Tibial nerve (tissue), 4 donors: ENCODE measurements around the gene CEP57.

Source experiments
- CTCF ChIP-seq, 5 experiments: fragments of 200-600 bp in 3 of 5; fragments of 450-650 bp in 2 of 5; sonication (generic) in 3 of 5; IDR thresholded peaks; one replicate each; pipeline ENCODE4 v1.5.1; 2016 to 2019; ENCODE audit warnings: antibody characterized with exemption in 5 of 5, mild to moderate bottlenecking in 3 of 5, moderate library complexity in 2 of 5
- EP300 ChIP-seq, 2 donors: sonication (generic); formaldehyde crosslinking; IDR thresholded peaks; one replicate each; pipeline ENCODE4 v1.6.1; 2017; ENCODE audit warnings: antibody characterized with exemption in 2 of 2, mild to moderate bottlenecking in 1 of 2
- POLR2A ChIP-seq, 2 donors: fragments of 450-650 bp; IDR thresholded peaks; one replicate each; pipeline ENCODE4 v1.6.1; 2017; ENCODE audit warnings: antibody characterized with exemption in 2 of 2, mild to moderate bottlenecking in 2 of 2, moderate library complexity in 2 of 2

- TF ChIP-seq CTCF (IDR thresholded peaks at IDR 0.05) (no peak), POLR2A (IDR thresholded peaks at IDR 0.05) (no peak), EP300 (IDR thresholded peaks at IDR 0.05) (no peak)
These were observed 63.6 kb downstream of the CEP57 start for GRCh38 chr11:95853862-95854261.
